Measurements from ENCODE around the gene FMN1. TPM values are rescaled to one million over a fixed set of nuclear protein-coding genes. Genes with fewer than 3 reads are reported as not detected.

The FMN1 gene
- total and polyA plus RNA-seq, 2 of the 8 experiments (the other 6 are each of a cell fraction or from before 2014, with no cell fraction given): 0.27 to 3.7 TPM

DNA sequence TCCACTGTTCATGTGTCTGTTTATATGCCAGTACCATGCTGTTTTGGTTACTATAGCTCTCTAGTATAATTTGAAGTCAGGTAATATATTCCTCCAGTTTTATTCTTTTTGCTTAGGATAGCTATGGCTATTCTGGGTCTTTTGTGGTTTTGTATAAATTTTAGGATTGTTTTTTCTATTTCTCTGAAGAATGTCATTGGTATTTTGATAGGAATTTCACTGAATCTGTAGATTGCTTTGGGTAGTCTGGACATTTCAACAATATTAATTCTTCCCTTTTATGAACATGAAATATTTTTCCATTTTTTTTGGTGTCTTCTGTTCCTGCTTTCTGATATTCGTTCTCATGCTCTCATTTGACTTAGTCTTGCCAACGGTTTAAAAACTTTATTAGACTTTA is 437.1 kb downstream of the FMN1 start:
- H3K56ac ChIP-seq (replicated peaks; ENCODE audit: insufficient read length, low read depth, low read length): no peak overlapping the region
- 90% methylated on average over 2 of the region's 2 CpGs; no CpG with 5 or more reads in 1 of the 2 experiments for WGBS, 2 experiments (ENCODE audit: extremely low coverage in 1 of 2, insufficient coverage in 1 of 2, insufficient read length in 1 of 2, insufficient replicate concordance in 2 of 2, low coverage in 1 of 2, low lambda C conversion rate in 2 of 2, missing lambda C conversion rate in 1 of 2)
- no peak for TF ChIP-seq RNF2 (IDR thresholded peaks at IDR 0.05; ENCODE audit: borderline replicate concordance, low read depth, low read length, missing control alignments, poor library complexity, severe bottlenecking)
- no peak for TF ChIP-seq MAFK (IDR thresholded peaks at IDR 0.05; ENCODE audit: low read depth, low read length)
- no peak for TF ChIP-seq SUZ12 (IDR thresholded peaks at IDR 0.05; ENCODE audit: low read length)
- TF ChIP-seq SP2 (IDR thresholded peaks at IDR 0.05; ENCODE audit: low read length): no peak
- no peak for TF ChIP-seq CHD2 (IDR thresholded peaks at IDR 0.05; ENCODE audit: low read length)
- TF ChIP-seq SIRT6 (IDR thresholded peaks at IDR 0.05; ENCODE audit: low read length): no peak
- TF ChIP-seq JUND (IDR thresholded peaks at IDR 0.05; ENCODE audit: low read length): no peak
- TF ChIP-seq, protein P1, sequence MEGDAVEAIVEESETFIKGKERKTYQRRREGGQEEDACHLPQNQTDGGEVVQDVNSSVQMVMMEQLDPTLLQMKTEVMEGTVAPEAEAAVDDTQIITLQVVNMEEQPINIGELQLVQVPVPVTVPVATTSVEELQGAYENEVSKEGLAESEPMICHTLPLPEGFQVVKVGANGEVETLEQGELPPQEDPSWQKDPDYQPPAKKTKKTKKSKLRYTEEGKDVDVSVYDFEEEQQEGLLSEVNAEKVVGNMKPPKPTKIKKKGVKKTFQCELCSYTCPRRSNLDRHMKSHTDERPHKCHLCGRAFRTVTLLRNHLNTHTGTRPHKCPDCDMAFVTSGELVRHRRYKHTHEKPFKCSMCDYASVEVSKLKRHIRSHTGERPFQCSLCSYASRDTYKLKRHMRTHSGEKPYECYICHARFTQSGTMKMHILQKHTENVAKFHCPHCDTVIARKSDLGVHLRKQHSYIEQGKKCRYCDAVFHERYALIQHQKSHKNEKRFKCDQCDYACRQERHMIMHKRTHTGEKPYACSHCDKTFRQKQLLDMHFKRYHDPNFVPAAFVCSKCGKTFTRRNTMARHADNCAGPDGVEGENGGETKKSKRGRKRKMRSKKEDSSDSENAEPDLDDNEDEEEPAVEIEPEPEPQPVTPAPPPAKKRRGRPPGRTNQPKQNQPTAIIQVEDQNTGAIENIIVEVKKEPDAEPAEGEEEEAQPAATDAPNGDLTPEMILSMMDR (IDR thresholded peaks at IDR 0.05; ENCODE audit: control extremely low read depth in 1 of 3, insufficient read depth in 1 of 3, low read depth in 1 of 3, low read length in 3 of 3): no peak
- TF ChIP-seq, protein P2, sequence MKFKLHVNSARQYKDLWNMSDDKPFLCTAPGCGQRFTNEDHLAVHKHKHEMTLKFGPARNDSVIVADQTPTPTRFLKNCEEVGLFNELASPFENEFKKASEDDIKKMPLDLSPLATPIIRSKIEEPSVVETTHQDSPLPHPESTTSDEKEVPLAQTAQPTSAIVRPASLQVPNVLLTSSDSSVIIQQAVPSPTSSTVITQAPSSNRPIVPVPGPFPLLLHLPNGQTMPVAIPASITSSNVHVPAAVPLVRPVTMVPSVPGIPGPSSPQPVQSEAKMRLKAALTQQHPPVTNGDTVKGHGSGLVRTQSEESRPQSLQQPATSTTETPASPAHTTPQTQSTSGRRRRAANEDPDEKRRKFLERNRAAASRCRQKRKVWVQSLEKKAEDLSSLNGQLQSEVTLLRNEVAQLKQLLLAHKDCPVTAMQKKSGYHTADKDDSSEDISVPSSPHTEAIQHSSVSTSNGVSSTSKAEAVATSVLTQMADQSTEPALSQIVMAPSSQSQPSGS (IDR thresholded peaks at IDR 0.05; ENCODE audit: low read length): no peak
- TF ChIP-seq TAF7 (optimal IDR thresholded peaks at IDR 0.05; ENCODE audit: borderline replicate concordance, low read depth, low read length): no peak

More for the DNA sequence above, 437.1 kb downstream of the FMN1 start:
- no peak for FAIRE-seq
- Histone ChIP-seq H3K18ac (ENCODE audit: extremely low read depth, low read length) (no peak overlapping the region), H3K79me1 (ENCODE audit: low read depth, low read length) (no peaks in the 10 kb centered on the region), H3K23me2 (ENCODE audit: low read depth, low read length) (no peaks in the 10 kb centered on the region), H3K9ac (replicated peaks in 1 of 4; ENCODE audit: extremely low read depth in 1 of 4, low read depth in 3 of 4, low read length in 3 of 4) (no peak overlapping the region), H3K23ac (ENCODE audit: insufficient read length) (no peak overlapping the region), H4K20me1 (replicated peaks in 1 of 2; ENCODE audit: control insufficient read depth in 1 of 2, insufficient read depth in 2 of 2, low read length in 2 of 2) (no peaks in the 10 kb centered on the region), H3K4ac (replicated peaks; ENCODE audit: insufficient read length, low read depth, low read length) (no peak overlapping the region), H2AK5ac (ENCODE audit: low read depth, low read length) (no peak overlapping the region), H2BK15ac (ENCODE audit: low read length) (no peak overlapping the region), H4K8ac (ENCODE audit: extremely low read depth, insufficient read depth, low read length) (no peak overlapping the region), H3K36me3 (ENCODE audit: control insufficient read depth in 2 of 4, insufficient read depth in 4 of 4, low read length in 3 of 4) (no peaks in the 10 kb centered on the region), H2BK120ac (replicated peaks; ENCODE audit: low read depth, low read length) (no peak overlapping the region), H3K4me3 (ENCODE audit: extremely low read depth in 1 of 4, insufficient read depth in 2 of 4, low read depth in 3 of 4, low read length in 4 of 4) (no peak overlapping the region), H2AFZ (ENCODE audit: low read length) (no peak overlapping the region), H4K5ac (ENCODE audit: insufficient read length, low read depth, low read length) (no peak overlapping the region), H3K4me1 (replicated peaks in 1 of 4; ENCODE audit: control insufficient read depth in 3 of 4, insufficient read depth in 4 of 4, low read length in 3 of 4) (no peaks in the 10 kb centered on the region), H2BK20ac (ENCODE audit: low read length) (no peak overlapping the region), H4K91ac (replicated peaks; ENCODE audit: insufficient read length, low read length) (no peak overlapping the region), H3K9me3 (ENCODE audit: insufficient read depth in 2 of 2, low read depth in 1 of 2, low read length in 1 of 2) (no peaks in the 10 kb centered on the region), H3K4me2 (ENCODE audit: insufficient read depth in 1 of 2, low read depth in 2 of 2, low read length in 2 of 2) (no peak overlapping the region), H2BK5ac (ENCODE audit: low read depth, low read length) (no peak overlapping the region), H3K27me3 (replicated peaks in 1 of 4; ENCODE audit: control insufficient read depth in 3 of 4, extremely low read depth in 1 of 4, insufficient read depth in 3 of 4, low read length in 3 of 4) (no peaks in the 10 kb centered on the region), H3K27ac (ENCODE audit: low read depth, low read length) (no peak overlapping the region), H2BK12ac (ENCODE audit: low read depth, low read length) (no peak overlapping the region), H3K14ac (ENCODE audit: insufficient read length) (no peak overlapping the region), H3K79me2 (ENCODE audit: control insufficient read depth in 1 of 2, insufficient read depth in 2 of 2, low read length in 2 of 2) (no peaks in the 10 kb centered on the region)
- ChIA-PET CTCF (ENCODE audit: partially characterized antibody) (interaction anchor here (0.8 kb wide), 1 partner anchor 30 kb away, joined by 3 read pairs; no protein-coding TSS in a partner anchor), POLR2A (ENCODE audit: partially characterized antibody) (no interaction called here)
- no peak for DNase-seq (ENCODE audit: low read depth in 1 of 2, low spot score in 2 of 2)
